ENCODE measurements around the gene PFDN1.
"Not testable (repeated sequence)": the region's sequence is repeated elsewhere in the genome, so short reads cannot be mapped to it uniquely, and the experiment has no call there.

PFDN1 gene

GRCh38 chr5:140346348-140347221 is 43.7 kb upstream of the PFDN1 start, which contains the start of gene HBEGF:
HBEGF (minus strand) TSS chr5:140346603; CDS start chr5:140346328, 275 bp downstream.
- POLR2A ChIA-PET = interaction anchor here (0.7 to 3.4 kb wide), 31 partner anchors 9 to 166 kb away, joined by 3 to 64 read pairs (median 5); partner anchors contain the start of gene PFDN1
- TF ChIP-seq, protein P1, sequence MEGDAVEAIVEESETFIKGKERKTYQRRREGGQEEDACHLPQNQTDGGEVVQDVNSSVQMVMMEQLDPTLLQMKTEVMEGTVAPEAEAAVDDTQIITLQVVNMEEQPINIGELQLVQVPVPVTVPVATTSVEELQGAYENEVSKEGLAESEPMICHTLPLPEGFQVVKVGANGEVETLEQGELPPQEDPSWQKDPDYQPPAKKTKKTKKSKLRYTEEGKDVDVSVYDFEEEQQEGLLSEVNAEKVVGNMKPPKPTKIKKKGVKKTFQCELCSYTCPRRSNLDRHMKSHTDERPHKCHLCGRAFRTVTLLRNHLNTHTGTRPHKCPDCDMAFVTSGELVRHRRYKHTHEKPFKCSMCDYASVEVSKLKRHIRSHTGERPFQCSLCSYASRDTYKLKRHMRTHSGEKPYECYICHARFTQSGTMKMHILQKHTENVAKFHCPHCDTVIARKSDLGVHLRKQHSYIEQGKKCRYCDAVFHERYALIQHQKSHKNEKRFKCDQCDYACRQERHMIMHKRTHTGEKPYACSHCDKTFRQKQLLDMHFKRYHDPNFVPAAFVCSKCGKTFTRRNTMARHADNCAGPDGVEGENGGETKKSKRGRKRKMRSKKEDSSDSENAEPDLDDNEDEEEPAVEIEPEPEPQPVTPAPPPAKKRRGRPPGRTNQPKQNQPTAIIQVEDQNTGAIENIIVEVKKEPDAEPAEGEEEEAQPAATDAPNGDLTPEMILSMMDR (IDR thresholded peaks at IDR 0.05; ENCODE audit: insufficient read depth, low read length, missing control alignments) = peak; percentile 46
- DNase-seq (ENCODE audit: low read depth, low spot score) = no peak

GRCh38 chr5:140345919-140346347 is 43.0 kb upstream of the PFDN1 start:
- POLR2A ChIA-PET = interaction anchor here (0.7 to 3.4 kb wide), 30 partner anchors 9 to 171 kb away, joined by 3 to 64 read pairs (median 5); partner anchors contain the start of genes CYSTM1 and PFDN1
- peak overlapping the region; percentile 79 for H3K4me3 ChIP-seq (ENCODE audit: low read depth, low read length)
- CTCF ChIA-PET = interaction anchor here (0.6 to 24.4 kb wide), 29 partner anchors 9 to 273 kb away, joined by 3 to 1796 read pairs (median 5); partner anchors contain the start of genes PFDN1 and SLC4A9
- TF ChIP-seq, protein P1 (IDR thresholded peaks at IDR 0.05; ENCODE audit: insufficient read depth, low read length, missing control alignments) = peak; percentile 51
- no peak for DNase-seq (ENCODE audit: low read depth, low spot score)

More at GRCh38 chr5:140346348-140347221, 43.7 kb upstream of the PFDN1 start, which contains the start of gene HBEGF:
- CTCF ChIA-PET = interaction anchor here (0.6 to 24.4 kb wide), 23 partner anchors 9 to 274 kb away, joined by 3 to 1796 read pairs (median 5); partner anchors contain the start of genes PFDN1 and SLC4A9
- peak within 1 kb of the TSS; percentile 79 for H3K4me3 ChIP-seq (ENCODE audit: low read depth, low read length)

- DNase-seq (ENCODE audit: low read depth, low spot score) = no peak
- POLR2A ChIA-PET = interaction anchor here (1.0 to 3.4 kb wide), 11 partner anchors 16 to 169 kb away, joined by 3 to 64 read pairs (median 9); partner anchors contain the start of gene CYSTM1
- peak overlapping the region; percentile 79 for H3K4me3 ChIP-seq (ENCODE audit: low read depth, low read length)
- CTCF ChIA-PET = interaction anchor here (0.5 to 24.4 kb wide), 24 partner anchors 8 to 272 kb away, joined by 3 to 1796 read pairs (median 6); partner anchors contain the start of genes PFDN1 and SLC4A9
- TF ChIP-seq, protein P1 (IDR thresholded peaks at IDR 0.05; ENCODE audit: insufficient read depth, low read length, missing control alignments) = no peak
Measured at GRCh38 chr5:140344683-140345423, 42.0 kb upstream of the PFDN1 start.

DNA sequence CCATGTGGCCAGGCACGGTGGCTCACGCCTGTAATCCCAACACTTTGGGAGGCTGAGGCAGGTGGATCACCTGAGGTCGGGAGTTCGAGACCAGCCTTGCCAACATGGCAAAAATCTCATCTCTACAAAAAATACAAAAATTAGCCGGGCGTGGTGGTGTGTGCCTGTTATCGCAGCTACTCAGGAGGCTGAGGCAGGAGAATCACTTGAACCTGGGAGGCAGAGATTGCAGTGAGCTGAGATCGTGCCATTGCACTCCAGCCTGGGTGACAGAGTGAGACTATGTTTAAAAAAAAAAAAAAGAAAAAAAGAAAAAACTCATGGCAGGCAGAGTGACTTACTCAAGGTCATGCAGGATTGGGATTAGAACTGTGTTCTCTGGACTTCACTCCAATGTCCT is 40.9 kb upstream of the PFDN1 start:
- POLR2A ChIA-PET = interaction anchor here (3.4 kb wide), 1 partner anchor 91 kb away, joined by 29 read pairs; no protein-coding TSS in a partner anchor
- CTCF ChIA-PET = interaction anchor here (0.8 to 24.4 kb wide), 8 partner anchors 9 to 164 kb away, joined by 3 to 1796 read pairs (median 16); no protein-coding TSS in a partner anchor
- not testable (repeated sequence) for H3K4me3 ChIP-seq (ENCODE audit: low read depth, low read length); DNase-seq (ENCODE audit: low read depth, low spot score)

GRCh38 chr5:140342896-140343295 is 40.0 kb upstream of the PFDN1 start:
- TF ChIP-seq, protein P1 (IDR thresholded peaks at IDR 0.05; ENCODE audit: insufficient read depth, low read length, missing control alignments) = no peak
- ChIA-PET POLR2A (no interaction called here), CTCF (interaction anchor here (0.7 to 24.4 kb wide), 6 partner anchors 10 to 97 kb away, joined by 3 to 1796 read pairs (median 6); no protein-coding TSS in a partner anchor)
- H3K4me3 ChIP-seq (ENCODE audit: low read depth, low read length) = no peak overlapping the region
- no peak for DNase-seq (ENCODE audit: low read depth, low spot score)

- no peak overlapping the region for H3K4me3 ChIP-seq (ENCODE audit: low read depth, low read length)
- ChIA-PET POLR2A (no interaction called here), CTCF (interaction anchor here (2.3 to 24.4 kb wide), 3 partner anchors 10 to 96 kb away, joined by 9 to 1796 read pairs (median 34); no protein-coding TSS in a partner anchor)
- no peak for DNase-seq (ENCODE audit: low read depth, low spot score)
- TF ChIP-seq, protein P1 (IDR thresholded peaks at IDR 0.05; ENCODE audit: insufficient read depth, low read length, missing control alignments) = no peak
Measured at GRCh38 chr5:140342287-140342686, 39.4 kb upstream of the PFDN1 start.

All from AG04449 (cell line).